IPS-18c (cell line): ENCODE measurements around the gene PTPRH.

ENCODE experiments used
- H3K4me3 ChIP-seq: 2 replicates; pipeline ENCODE4 v1.7.0; 2013; ENCODE audit warnings: low read depth, mild to moderate bottlenecking, low read length, moderate library complexity; ENCODE audit not compliant: insufficient read depth
- H3K9me3 ChIP-seq: one replicate; pipeline ENCODE4 v1.6.1; 2013; ENCODE audit warnings: mild to moderate bottlenecking, low read length, moderate library complexity; ENCODE audit not compliant: control insufficient read depth, insufficient read depth

PTPRH gene

DNA sequence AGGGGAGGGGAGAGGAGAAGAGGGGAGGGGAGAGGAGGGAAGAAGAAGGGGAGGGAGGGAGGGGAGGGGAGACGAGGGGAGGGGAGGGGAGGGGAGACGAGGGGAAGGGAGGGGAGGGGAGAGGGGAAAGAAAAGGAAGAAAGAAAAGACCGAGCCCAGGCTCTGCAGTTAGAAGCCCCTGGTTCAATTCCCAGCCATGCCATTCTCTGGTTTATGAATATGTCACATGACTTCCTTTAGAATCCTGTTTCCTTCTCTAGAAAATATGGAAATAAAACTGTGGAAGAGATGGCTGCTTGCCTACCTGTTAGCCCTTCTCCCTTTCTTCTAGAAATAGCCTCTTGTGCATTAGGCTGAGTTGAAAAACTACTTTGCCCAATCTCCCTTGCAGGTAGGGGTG is 74.6 kb downstream of the PTPRH start:
- no peak overlapping the region for H3K4me3 ChIP-seq

DNA sequence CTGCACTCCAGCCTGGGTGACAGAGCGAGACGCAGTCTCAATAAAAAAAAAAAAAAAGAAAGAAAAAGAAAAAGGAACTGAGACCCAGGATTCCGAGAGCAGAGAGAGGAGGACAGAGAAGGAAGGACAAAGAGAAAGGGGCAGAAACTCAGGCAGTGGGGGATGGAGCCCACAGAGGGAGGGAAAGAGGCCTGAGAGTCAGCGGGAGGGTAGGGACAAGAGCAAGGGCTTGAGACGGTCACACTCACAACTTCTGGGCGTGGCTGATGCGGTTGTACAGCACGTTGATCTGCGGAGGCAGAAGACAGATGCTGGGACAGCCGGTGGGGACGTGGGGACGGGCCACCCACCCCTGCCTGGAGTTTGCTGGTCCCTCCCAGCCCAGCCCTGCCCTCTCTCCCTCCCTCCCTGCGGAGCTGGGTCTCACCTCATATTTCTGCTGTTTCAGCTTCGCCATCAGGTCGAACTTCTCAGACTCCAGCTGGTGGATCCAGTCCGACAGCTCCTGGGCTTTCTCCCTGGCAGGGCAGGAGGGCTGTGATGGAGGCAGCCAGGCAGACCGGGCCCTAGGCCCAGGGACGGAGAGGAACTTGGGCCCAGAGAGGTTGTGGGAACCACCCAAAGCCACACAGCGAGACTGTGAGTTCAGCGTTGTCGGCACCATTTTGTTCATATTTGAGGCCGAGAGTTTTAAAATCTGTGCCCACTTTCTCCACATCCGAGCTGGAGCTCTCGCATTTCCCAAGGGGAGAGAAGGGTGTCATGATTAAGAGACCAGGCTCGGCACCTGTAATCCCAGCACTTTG is 75.5 kb downstream of the PTPRH start:
- Histone ChIP-seq H3K4me3 (no peak overlapping the region), H3K9me3 (no peaks in the 10 kb centered on the region)

More for the DNA sequence above, 74.6 kb downstream of the PTPRH start:
- H3K9me3 ChIP-seq = no peaks in the 10 kb centered on the region

DNA sequence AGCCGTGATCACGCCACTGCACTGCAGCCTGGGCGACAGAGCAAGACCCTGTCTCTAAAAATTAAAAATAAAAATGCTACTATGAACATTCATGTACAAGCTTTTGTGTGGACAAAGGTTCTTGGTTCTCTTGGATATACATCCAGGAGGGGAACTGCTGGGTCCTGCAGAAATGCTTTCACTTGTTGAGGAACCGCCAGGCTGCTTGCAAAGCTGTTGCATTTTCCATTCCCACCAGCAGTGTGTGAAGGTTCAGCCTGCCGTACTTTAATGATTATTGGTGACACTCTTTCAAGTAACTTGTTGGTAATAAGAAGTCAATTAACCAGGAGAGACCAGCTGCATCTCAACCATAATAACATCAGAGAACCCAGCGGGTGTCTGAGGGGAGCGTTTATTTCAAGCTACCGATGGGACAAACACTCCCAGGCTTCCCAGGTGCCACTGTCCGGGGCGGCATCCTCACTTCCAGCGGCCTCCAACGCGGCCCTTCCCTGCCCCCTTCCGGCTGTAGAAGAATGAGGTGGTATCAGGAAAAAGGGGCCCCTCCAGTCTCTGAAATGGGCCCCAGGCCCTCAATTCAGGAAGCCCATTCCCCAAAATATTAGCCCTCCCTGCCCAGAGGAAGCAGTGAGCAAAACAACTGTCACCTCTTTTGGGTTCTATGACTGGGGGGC is 76.7 kb downstream of the PTPRH start:
- H3K4me3 ChIP-seq = no peak overlapping the region
- H3K9me3 ChIP-seq = no peaks in the 10 kb centered on the region

DNA sequence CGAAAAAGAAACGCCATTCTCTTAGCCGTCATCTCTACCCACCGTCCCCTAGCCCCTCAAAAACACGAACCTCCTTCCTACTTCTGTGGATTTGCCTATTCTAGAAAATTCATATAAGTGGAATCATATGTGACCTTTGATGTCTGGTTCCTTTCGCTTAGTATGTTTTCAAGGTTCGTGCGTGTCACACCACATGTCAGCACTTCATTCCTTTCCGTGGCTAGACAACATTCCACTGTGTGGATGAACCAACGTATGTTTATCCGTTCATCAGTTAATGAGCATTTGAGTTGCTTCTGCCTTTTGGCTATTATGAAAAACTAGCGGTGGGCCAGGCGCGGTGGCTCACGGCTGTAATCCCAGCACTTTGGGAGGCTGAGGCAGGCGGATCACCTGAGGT is 77.9 kb downstream of the PTPRH start:
- no peak overlapping the region for H3K4me3 ChIP-seq
- H3K9me3 ChIP-seq = no peaks in the 10 kb centered on the region
